ENCODE data around the gene MEMO1. TPM values are rescaled to one million over a fixed set of nuclear protein-coding genes. Genes with fewer than 3 reads are reported as not detected.
A peak's percentile ranks its signal among the peaks of the same experiment; 100 is the strongest.

MEMO1 gene
- total RNA-seq, 1 donor from 2014 or later = 55.3 TPM

DNA sequence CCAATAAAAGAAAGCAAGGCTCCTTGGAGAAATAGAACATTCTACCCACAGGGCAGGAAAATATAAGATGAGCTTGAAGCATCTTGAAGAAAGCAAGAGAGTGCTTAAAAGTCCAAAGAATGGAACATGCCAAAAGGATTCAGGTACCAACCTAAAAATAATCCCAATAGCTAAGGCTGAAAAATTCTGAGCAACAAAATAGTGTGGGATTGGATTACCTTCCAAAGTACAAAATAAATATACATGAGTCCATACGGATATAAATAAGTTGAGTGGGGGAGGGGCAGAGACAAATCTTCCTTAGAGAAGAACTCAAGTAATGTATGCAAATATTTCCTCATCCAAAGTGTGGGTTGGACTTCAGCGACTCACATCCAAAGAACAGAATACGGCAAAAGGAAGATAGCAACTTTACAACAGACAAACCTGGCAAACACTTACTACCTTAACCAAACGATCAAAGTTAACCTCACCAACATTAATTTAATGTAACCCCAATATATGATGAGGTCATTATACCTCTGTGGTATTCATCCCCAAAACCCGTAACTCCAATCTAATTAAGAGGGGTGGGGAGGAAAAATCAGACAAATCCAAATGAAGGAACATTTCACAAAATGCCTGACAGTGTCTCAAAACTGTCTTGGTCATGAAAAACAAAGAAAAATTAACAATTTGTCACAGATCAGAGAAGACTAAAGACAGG is 26.9 kb downstream of the MEMO1 start:
- Mint-ChIP-seq H3K4me1 (peaks cover 18% of the 10 kb centered on the region), H3K36me3 (ENCODE audit: low read depth) (peaks cover 7% of the 10 kb centered on the region), H3K27ac (ENCODE audit: unreplicated experiment) (no peak overlapping the region), H3K9me3 (no peaks in the 10 kb centered on the region), H3K27me3 (ENCODE audit: low read depth) (no peaks in the 10 kb centered on the region), H3K4me3 (no peak overlapping the region)
- DNase-seq (ENCODE audit: low read depth, low spot score) = no peak
- TF ChIP-seq, protein P1, sequence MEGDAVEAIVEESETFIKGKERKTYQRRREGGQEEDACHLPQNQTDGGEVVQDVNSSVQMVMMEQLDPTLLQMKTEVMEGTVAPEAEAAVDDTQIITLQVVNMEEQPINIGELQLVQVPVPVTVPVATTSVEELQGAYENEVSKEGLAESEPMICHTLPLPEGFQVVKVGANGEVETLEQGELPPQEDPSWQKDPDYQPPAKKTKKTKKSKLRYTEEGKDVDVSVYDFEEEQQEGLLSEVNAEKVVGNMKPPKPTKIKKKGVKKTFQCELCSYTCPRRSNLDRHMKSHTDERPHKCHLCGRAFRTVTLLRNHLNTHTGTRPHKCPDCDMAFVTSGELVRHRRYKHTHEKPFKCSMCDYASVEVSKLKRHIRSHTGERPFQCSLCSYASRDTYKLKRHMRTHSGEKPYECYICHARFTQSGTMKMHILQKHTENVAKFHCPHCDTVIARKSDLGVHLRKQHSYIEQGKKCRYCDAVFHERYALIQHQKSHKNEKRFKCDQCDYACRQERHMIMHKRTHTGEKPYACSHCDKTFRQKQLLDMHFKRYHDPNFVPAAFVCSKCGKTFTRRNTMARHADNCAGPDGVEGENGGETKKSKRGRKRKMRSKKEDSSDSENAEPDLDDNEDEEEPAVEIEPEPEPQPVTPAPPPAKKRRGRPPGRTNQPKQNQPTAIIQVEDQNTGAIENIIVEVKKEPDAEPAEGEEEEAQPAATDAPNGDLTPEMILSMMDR (conservative IDR thresholded peaks at IDR 0.05) = no peak

DNA sequence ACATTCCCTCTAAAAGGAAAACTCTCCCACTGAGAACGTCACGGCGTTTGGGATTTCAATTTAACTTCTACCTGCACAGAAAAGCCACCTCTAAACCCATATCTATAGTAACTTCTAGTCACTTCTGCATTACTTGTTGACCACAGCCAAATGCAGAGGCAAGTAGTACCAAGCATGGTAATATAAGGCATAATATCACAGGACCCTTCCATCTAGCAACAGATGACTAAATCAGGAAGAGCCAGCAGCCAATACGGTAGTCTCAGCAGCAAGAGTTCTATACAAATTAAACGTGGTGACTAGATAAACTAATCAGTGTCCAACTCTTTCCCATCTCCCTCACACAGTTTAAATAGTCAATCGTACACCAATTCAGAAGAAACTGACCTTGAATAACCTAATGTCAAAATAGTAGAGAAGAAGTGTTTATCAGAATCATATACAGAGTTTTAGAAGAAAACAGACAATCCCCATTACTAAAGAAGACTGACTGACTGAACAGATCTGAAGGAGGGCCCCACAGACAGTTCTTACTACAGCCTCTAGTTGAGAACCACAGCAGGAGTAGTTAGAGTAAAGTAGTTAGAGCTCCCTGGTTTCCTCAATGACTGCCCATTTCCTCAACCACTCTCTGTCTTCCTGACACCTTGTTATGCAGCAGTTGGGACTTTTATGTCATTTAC is 30.0 kb downstream of the MEMO1 start:
- DNase-seq (ENCODE audit: low read depth, low spot score) = no peak
- H3K4me1 Mint-ChIP-seq = peaks cover 21% of the 10 kb centered on the region
- H3K9me3 Mint-ChIP-seq = no peaks in the 10 kb centered on the region
- peaks cover 9% of the 10 kb centered on the region for H3K36me3 Mint-ChIP-seq (ENCODE audit: low read depth)
- no peak overlapping the region for H3K4me3 Mint-ChIP-seq
- peak overlapping the region; percentile 25 for H3K27ac Mint-ChIP-seq (ENCODE audit: unreplicated experiment)
- H3K27me3 Mint-ChIP-seq (ENCODE audit: low read depth) = no peaks in the 10 kb centered on the region
- TF ChIP-seq, protein P1 (conservative IDR thresholded peaks at IDR 0.05) = peak; percentile 32

- no peak overlapping the region for H3K27ac Mint-ChIP-seq (ENCODE audit: unreplicated experiment)
- TF ChIP-seq, protein P1 (conservative IDR thresholded peaks at IDR 0.05) = no peak
- H3K9me3 Mint-ChIP-seq = no peaks in the 10 kb centered on the region
- peaks cover 21% of the 10 kb centered on the region for H3K4me1 Mint-ChIP-seq
- no peak for DNase-seq (ENCODE audit: low read depth, low spot score)
- H3K4me3 Mint-ChIP-seq = no peak overlapping the region
- H3K36me3 Mint-ChIP-seq (ENCODE audit: low read depth) = peaks cover 9% of the 10 kb centered on the region
- no peaks in the 10 kb centered on the region for H3K27me3 Mint-ChIP-seq (ENCODE audit: low read depth)
These were observed 30.9 kb downstream of the MEMO1 start for GRCh38 chr2:31979956-31980355.

GRCh38 chr2:31979018-31979417 is 31.8 kb downstream of the MEMO1 start:
- H3K4me3 Mint-ChIP-seq = no peak overlapping the region
- TF ChIP-seq, protein P1 (conservative IDR thresholded peaks at IDR 0.05) = no peak
- no peaks in the 10 kb centered on the region for H3K9me3 Mint-ChIP-seq
- DNase-seq (ENCODE audit: low read depth, low spot score) = no peak
- peak overlapping the region; percentile 53 for H3K27ac Mint-ChIP-seq (ENCODE audit: unreplicated experiment)
- H3K27me3 Mint-ChIP-seq (ENCODE audit: low read depth) = no peaks in the 10 kb centered on the region
- peaks cover 7% of the 10 kb centered on the region for H3K36me3 Mint-ChIP-seq (ENCODE audit: low read depth)
- peaks cover 18% of the 10 kb centered on the region for H3K4me1 Mint-ChIP-seq

DNA sequence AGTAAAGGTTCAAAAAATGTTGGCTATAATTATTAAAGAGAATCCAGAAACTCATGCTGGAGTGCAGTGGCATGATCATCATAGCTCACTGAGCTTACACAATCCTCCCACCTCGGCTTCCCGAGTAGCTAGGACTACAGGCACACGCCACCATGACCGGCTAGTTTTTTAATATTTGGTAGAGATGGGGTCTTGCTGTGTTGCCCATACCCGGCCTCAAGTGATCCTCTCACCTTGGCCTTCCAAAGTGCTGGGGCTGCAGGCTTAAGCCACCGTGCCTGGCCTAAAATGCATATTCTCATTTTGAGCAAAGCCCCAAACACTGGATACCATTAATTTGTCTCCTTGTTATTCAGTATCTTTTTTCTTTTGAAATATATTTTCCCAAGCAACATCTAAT is 32.4 kb downstream of the MEMO1 start:
- DNase-seq (ENCODE audit: low read depth, low spot score) = no peak
- H3K36me3 Mint-ChIP-seq (ENCODE audit: low read depth) = peaks cover 3% of the 10 kb centered on the region
- no peaks in the 10 kb centered on the region for H3K27me3 Mint-ChIP-seq (ENCODE audit: low read depth)
- no peaks in the 10 kb centered on the region for H3K9me3 Mint-ChIP-seq
- TF ChIP-seq, protein P1 (conservative IDR thresholded peaks at IDR 0.05) = no peak
- H3K4me1 Mint-ChIP-seq = peaks cover 15% of the 10 kb centered on the region
- H3K4me3 Mint-ChIP-seq = no peak overlapping the region
- no peak overlapping the region for H3K27ac Mint-ChIP-seq (ENCODE audit: unreplicated experiment)

Data from neural crest cell (in vitro differentiated cells).